Type B pancreatic cell (in vitro differentiated cells): Measurements from ENCODE around the gene EHHADH. TPM values are rescaled to one million over a fixed set of nuclear protein-coding genes. Genes with fewer than 3 reads are reported as not detected.

ENCODE experiments used
- DNase-seq: peaks from one replicate; pipeline ENCODE4 v3.0.0; 2021; ENCODE audit warnings: mixed read lengths; ENCODE audit not compliant: unreplicated experiment; ENCODE audit errors: extremely low spot score
- H3K27ac Mint-ChIP-seq: 2 replicates; pipeline ENCODE4 v1.8.0; 2021; ENCODE audit warnings: mild to moderate bottlenecking, mixed read lengths
- H3K27me3 Mint-ChIP-seq: 2 replicates; pipeline ENCODE4 v1.8.0; 2021; ENCODE audit warnings: mixed read lengths
- H3K36me3 Mint-ChIP-seq: 2 replicates; pipeline ENCODE4 v1.8.0; 2021; ENCODE audit warnings: mixed read lengths
- H3K4me1 Mint-ChIP-seq: one replicate; pipeline ENCODE4 v1.8.0; 2021; ENCODE audit warnings: mixed read lengths; ENCODE audit not compliant: unreplicated experiment
- H3K4me3 Mint-ChIP-seq: 2 replicates; pipeline ENCODE4 v1.8.0; 2021; ENCODE audit warnings: mild to moderate bottlenecking, mixed read lengths
- H3K9me3 Mint-ChIP-seq: 2 replicates; pipeline ENCODE4 v1.8.0; 2021; ENCODE audit warnings: mixed read lengths
- microRNA-seq: library from miRNA; unstranded; fragments of <30 nt; microRNA quantifications from one replicate; pipeline ENCODE4, GENCODE V29; 2020
- total RNA-seq: library from RNA; stranded (reverse); gene quantifications from 2 replicates; pipeline ENCODE4 v1.2.1, GENCODE V29; 2021; ENCODE audit warnings: low replicate concordance
- TF ChIP-seq, protein P1 (sequence below): fragments of 200-600 bp; sonication (generic); conservative IDR thresholded peaks from 2 replicates; pipeline ENCODE4 v1.5.0; 2021; ENCODE audit warnings: antibody characterized with exemption, mild to moderate bottlenecking

EHHADH gene
- total RNA-seq, 1 donor from 2014 or later: 5.3 TPM

DNA sequence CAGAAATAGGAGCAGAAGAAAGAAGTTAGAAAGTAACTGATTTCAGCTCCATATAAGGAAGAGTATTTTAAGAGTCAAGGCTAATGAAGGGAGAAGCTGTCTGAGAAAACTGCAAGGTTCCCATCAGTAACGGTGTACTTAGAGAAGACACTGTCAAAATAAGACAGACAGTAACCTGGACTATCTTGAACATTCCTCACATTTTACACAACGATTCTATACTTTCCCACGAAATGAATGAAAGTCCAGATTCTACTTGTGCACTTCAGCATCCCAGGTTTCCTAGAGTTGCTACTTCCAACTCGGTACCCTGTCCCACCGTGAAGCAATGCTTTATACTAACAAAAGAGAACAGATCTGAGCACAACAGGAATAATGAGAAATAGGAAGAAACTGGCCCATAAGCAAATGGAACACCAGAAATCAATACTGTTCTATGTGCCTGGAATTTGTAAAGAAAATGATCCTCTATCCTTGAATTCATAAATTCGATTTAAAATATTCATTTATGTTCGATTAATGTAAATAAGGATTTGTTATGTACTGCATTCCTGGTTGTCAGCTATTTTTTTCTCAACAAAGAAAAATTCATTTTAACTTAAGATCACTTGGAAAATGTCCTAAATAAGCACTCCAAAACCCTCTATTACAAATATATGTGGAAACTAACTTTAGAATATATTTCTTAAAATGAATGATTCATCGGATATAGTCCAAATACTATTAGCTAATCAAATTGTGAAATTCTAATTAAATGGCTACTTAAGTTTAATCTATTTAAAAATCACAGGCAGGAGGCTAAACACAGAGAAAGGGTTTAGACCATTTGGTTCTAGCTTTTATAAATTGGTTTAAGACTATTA is 102.5 kb downstream of the EHHADH start:
- no peak for DNase-seq
- Mint-ChIP-seq H3K4me1 (peaks cover 6% of the 10 kb centered on the region), H3K4me3 (peak overlapping the region; percentile 72), H3K27ac (no peak overlapping the region), H3K27me3 (peaks cover 32% of the 10 kb centered on the region), H3K36me3 (no peaks in the 10 kb centered on the region), H3K9me3 (no peaks in the 10 kb centered on the region)
- TF ChIP-seq, protein P1, sequence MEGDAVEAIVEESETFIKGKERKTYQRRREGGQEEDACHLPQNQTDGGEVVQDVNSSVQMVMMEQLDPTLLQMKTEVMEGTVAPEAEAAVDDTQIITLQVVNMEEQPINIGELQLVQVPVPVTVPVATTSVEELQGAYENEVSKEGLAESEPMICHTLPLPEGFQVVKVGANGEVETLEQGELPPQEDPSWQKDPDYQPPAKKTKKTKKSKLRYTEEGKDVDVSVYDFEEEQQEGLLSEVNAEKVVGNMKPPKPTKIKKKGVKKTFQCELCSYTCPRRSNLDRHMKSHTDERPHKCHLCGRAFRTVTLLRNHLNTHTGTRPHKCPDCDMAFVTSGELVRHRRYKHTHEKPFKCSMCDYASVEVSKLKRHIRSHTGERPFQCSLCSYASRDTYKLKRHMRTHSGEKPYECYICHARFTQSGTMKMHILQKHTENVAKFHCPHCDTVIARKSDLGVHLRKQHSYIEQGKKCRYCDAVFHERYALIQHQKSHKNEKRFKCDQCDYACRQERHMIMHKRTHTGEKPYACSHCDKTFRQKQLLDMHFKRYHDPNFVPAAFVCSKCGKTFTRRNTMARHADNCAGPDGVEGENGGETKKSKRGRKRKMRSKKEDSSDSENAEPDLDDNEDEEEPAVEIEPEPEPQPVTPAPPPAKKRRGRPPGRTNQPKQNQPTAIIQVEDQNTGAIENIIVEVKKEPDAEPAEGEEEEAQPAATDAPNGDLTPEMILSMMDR: no peak

DNA sequence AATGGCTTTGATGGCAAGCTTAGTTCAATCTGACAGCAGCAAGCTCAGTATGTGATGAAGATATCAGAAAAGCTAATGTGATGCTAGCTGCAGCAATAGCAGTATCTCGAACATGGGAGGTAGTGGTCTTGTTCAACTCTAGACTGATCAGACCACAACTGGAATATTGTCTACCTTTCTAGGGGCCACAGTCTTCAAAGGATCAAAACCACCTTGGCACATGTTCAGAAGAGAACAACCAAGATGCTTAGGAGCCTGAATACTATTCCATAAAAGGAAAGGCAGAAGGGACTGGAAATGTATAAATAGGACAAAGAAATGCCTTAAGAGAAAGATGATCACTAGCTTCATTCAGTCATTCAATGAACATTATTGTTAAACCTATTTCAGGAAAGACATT is 103.3 kb downstream of the EHHADH start:
- no peak for DNase-seq
- Mint-ChIP-seq H3K27ac (no peak overlapping the region), H3K9me3 (no peaks in the 10 kb centered on the region), H3K4me1 (peaks cover 6% of the 10 kb centered on the region), H3K36me3 (no peaks in the 10 kb centered on the region), H3K4me3 (peak overlapping the region; percentile 72), H3K27me3 (peaks cover 32% of the 10 kb centered on the region)
- TF ChIP-seq, protein P1: no peak

DNA sequence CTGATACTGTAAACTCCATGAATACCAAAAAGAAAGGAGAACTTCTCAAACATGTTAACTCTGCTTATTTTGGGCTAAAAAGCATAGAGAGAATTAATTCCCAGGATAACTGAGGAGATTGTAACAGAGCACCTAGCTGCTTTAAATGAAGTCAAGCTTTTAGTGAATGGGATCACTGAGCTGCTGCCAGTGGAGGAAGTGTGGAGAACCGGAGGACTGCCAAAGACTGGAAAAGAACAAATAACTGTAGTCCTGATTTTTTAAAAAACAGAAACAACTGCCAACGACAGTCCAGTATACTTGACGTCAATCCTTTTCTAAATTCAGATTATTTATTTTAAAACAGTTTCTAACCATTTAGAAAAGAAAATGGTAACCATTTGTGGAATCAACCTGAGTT is 104.3 kb downstream of the EHHADH start:
- TF ChIP-seq, protein P1: no peak
- peak overlapping the region; percentile 50 for H3K4me3 Mint-ChIP-seq
- no peak for DNase-seq

DNA sequence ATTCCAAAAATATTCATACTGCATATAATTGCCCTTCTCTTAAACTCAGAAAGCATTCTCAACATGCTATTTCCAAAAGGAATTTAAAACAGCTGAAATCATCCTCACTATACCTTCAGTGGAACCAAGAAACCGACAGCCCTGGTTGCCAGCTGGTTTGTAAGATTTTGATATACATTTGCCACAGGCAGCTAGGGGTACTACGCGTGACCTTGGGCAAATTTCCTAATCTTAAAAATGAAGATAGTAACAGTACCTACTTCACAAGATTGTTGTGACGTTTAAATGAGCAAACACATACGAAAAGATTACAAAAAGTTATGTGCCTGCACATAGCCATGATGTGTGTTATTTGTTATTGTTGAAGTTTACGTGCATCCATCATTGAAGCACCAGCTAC is 108.3 kb downstream of the EHHADH start:
- H3K4me3 Mint-ChIP-seq: no peak overlapping the region
- no peaks in the 10 kb centered on the region for H3K4me1 Mint-ChIP-seq
- peaks cover 13% of the 10 kb centered on the region for H3K27me3 Mint-ChIP-seq

More for the DNA sequence above, 104.3 kb downstream of the EHHADH start:
- H3K27ac Mint-ChIP-seq: no peak overlapping the region
- H3K9me3 Mint-ChIP-seq: no peaks in the 10 kb centered on the region
- H3K36me3 Mint-ChIP-seq: no peaks in the 10 kb centered on the region
- H3K27me3 Mint-ChIP-seq: peaks cover 32% of the 10 kb centered on the region
- peaks cover 6% of the 10 kb centered on the region for H3K4me1 Mint-ChIP-seq

DNA sequence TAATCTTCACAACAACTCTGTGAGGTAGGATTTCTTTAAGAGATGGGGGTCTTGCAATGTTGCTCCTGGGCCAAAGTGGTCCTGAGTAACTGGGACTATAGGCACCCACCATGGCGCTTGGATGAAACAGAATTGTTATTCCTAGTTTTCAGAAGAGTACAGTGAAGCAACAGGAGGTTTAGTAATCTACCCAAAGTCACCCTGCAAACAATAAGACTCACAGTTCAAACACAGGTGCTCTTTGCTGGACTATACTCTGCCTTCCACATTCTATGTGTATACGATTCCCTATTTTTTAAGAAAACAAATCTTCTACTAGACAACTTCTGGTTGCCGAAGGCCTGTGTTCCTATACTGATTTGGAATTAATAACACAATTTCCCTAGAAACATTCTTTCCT is 109.1 kb downstream of the EHHADH start:
- Mint-ChIP-seq H3K4me3 (no peak overlapping the region), H3K4me1 (no peaks in the 10 kb centered on the region), H3K27ac (no peak overlapping the region), H3K9me3 (no peaks in the 10 kb centered on the region), H3K27me3 (peaks cover 5% of the 10 kb centered on the region), H3K36me3 (no peaks in the 10 kb centered on the region)
- DNase-seq: no peak
- TF ChIP-seq, protein P1: no peak

More for the DNA sequence above, 108.3 kb downstream of the EHHADH start:
- Mint-ChIP-seq H3K27ac (no peak overlapping the region), H3K9me3 (no peaks in the 10 kb centered on the region), H3K36me3 (no peaks in the 10 kb centered on the region)
- no peak for DNase-seq
- TF ChIP-seq, protein P1: peak; percentile 36

Small RNA genes within 50 kb of the gene (microRNA-seq; reads per million reads assigned to microRNA genes)
- not detected for gene MIR5588

Other genes starting within 250 kb of the EHHADH start
- 1.6 and 4.1 TPM in 2 replicates for gene C3orf70, start 101.0 kb downstream of the EHHADH start, total RNA-seq
- gene MAP3K13, start 109.1 kb upstream of the EHHADH start, total RNA-seq: 29.1 and 40.4 TPM in 2 replicates
- 27.4 and 43.2 TPM in 2 replicates for gene TMEM41A, start 245.0 kb upstream of the EHHADH start, total RNA-seq